Smooth muscle cell (in vitro differentiated cells): ENCODE data around the gene NEIL1. TPM values are rescaled to one million over a fixed set of nuclear protein-coding genes. Genes with fewer than 3 reads are reported as not detected.

Source experiments
- DNase-seq: peaks from one replicate; lab custom pipeline; 2025; ENCODE audit not compliant: unreplicated experiment; lab: John Stamatoyannopoulos, UW
- H2AFZ ChIP-seq: fragments of 200-600 bp; sonication (generic); 2 replicates; pipeline ENCODE4 v1.6.0; 2016; ENCODE audit warnings: antibody characterized with exemption, low read depth, mild to moderate bottlenecking
- H3F3A ChIP-seq: fragments of 200-600 bp; sonication (generic); 2 replicates; pipeline ENCODE4 v1.6.0; 2017; ENCODE audit warnings: antibody characterized with exemption, low read depth
- H3K27ac ChIP-seq: fragments of 200-600 bp; sonication (generic); 2 replicates; pipeline ENCODE4 v1.5.1; 2016; ENCODE audit warnings: low read depth, mild to moderate bottlenecking
- H3K27me3 ChIP-seq: fragments of 200-600 bp; sonication (generic); 2 replicates; pipeline ENCODE4 v1.6.1; 2016; ENCODE audit warnings: low read depth, mild to moderate bottlenecking
- H3K36me3 ChIP-seq: fragments of 200-600 bp; sonication (generic); 2 replicates; pipeline ENCODE4 v1.5.1; 2016; ENCODE audit warnings: low read depth
- H3K4me1 ChIP-seq: fragments of 200-600 bp; sonication (generic); 2 replicates; pipeline ENCODE4 v1.5.1; 2016; ENCODE audit warnings: low read depth
- H3K4me2 ChIP-seq: fragments of 200-600 bp; sonication (generic); 2 replicates; pipeline ENCODE4 v1.6.0; 2016; ENCODE audit warnings: mild to moderate bottlenecking
- H3K4me3 ChIP-seq: fragments of 200-600 bp; sonication (generic); 2 replicates; pipeline ENCODE4 v1.5.1; 2016; ENCODE audit warnings: mild to moderate bottlenecking
- H3K79me2 ChIP-seq: fragments of 200-600 bp; sonication (generic); 2 replicates; pipeline ENCODE4 v1.6.0; 2016; ENCODE audit warnings: low read depth, mild to moderate bottlenecking
- H3K9ac ChIP-seq: fragments of 200-600 bp; sonication (generic); 2 replicates; pipeline ENCODE4 v1.6.0; 2016; ENCODE audit warnings: low read depth
- H3K9me3 ChIP-seq: fragments of 200-600 bp; sonication (generic); replicated peaks from 2 replicates; pipeline ENCODE4 v1.5.1; 2016; ENCODE audit warnings: low read depth
- H4K20me1 ChIP-seq: fragments of 200-600 bp; sonication (generic); 2 replicates; pipeline ENCODE4 v1.6.0; 2016; ENCODE audit warnings: low read depth
- WGBS: methylation state at CpG from one replicate; pipeline ENCODE4 v1.1.7; 2016; ENCODE audit warnings: low lambda C conversion rate; 5-methylcytosine and 5-hydroxymethylcytosine counted together
- polyA plus RNA-seq: library from polyadenylated mRNA; unstranded; fragments of >200 nt; fragmentation: Nextera tagmentation; extraction: Ambion mirVana; gene quantifications from 2 replicates; pipeline ENCODE4 v1.2.1, GENCODE V29; 2016
- total RNA-seq: library from RNA; depleted of rRNA; stranded (reverse); fragments of >200 nt; gene quantifications from 2 replicates; pipeline ENCODE4 v1.2.3, GENCODE V29; 2014
- TF ChIP-seq, protein P1 (sequence below): fragments of 200-600 bp; sonication (generic); IDR thresholded peaks from 2 replicates; pipeline ENCODE4 v1.5.1; 2017; ENCODE audit warnings: borderline replicate concordance, mild to moderate bottlenecking, antibody characterized with exemption; ENCODE audit not compliant: insufficient read depth, poor library complexity, severe bottlenecking

Gene NEIL1
- total and polyA plus RNA-seq, 2 experiments from 2014 or later, result 2.5 to 15.1 TPM

DNA sequence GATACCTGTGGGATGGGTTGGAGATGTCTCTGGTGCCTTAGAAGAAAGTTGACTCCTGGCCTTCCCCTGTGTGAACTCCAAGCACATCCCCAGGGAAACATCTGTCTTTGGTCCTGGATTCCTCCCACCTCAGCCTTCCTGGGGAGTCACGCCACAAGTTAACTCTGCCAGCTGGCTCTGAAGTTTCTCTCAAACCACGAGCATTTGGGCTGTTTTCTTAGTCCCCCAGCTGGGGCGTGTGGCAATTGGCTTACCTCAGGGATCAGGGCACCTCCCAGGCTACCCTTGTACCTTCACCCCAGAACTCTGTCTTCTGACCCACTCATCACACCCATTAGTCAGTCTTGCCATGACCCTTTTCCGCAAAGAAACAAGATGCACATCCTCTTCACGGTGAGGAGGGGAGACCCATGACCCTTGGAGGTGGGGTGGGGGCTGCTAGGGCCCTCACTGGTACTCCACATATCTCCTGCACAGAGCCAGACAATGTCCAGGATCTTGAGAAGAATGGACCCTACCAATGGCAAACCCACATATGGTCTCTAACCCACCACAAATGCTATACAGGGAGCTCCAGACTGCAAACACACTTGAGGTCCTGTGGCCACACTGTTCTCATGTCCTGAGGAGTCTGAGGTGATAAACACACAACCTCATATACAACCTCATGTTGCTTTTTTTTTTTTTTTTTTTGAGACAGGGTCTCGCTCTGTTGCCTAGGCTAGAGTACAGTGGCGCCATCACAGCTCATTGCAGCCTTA, 3.9 kb downstream of the NEIL1 start:
- H3K36me3 ChIP-seq, result no peaks in the 10 kb centered on the region
- DNase-seq, result no peak
- TF ChIP-seq, protein P1, sequence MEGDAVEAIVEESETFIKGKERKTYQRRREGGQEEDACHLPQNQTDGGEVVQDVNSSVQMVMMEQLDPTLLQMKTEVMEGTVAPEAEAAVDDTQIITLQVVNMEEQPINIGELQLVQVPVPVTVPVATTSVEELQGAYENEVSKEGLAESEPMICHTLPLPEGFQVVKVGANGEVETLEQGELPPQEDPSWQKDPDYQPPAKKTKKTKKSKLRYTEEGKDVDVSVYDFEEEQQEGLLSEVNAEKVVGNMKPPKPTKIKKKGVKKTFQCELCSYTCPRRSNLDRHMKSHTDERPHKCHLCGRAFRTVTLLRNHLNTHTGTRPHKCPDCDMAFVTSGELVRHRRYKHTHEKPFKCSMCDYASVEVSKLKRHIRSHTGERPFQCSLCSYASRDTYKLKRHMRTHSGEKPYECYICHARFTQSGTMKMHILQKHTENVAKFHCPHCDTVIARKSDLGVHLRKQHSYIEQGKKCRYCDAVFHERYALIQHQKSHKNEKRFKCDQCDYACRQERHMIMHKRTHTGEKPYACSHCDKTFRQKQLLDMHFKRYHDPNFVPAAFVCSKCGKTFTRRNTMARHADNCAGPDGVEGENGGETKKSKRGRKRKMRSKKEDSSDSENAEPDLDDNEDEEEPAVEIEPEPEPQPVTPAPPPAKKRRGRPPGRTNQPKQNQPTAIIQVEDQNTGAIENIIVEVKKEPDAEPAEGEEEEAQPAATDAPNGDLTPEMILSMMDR, result no peak
- no peak overlapping the region for H3K4me3 ChIP-seq
- no peak overlapping the region for H2AFZ ChIP-seq
- H3K27me3 ChIP-seq, result no peaks in the 10 kb centered on the region
- no peak overlapping the region for H3K9ac ChIP-seq
- no peaks in the 10 kb centered on the region for H3F3A ChIP-seq
- no peaks in the 10 kb centered on the region for H3K79me2 ChIP-seq
- no peaks in the 10 kb centered on the region for H4K20me1 ChIP-seq
- 92% methylated on average over 7 of the region's 7 CpGs for WGBS
- H3K4me2 ChIP-seq, result no peak overlapping the region
- no peak overlapping the region for H3K27ac ChIP-seq
- H3K4me1 ChIP-seq, result peaks cover 6% of the 10 kb centered on the region
- H3K9me3 ChIP-seq, result no peaks in the 10 kb centered on the region

DNA sequence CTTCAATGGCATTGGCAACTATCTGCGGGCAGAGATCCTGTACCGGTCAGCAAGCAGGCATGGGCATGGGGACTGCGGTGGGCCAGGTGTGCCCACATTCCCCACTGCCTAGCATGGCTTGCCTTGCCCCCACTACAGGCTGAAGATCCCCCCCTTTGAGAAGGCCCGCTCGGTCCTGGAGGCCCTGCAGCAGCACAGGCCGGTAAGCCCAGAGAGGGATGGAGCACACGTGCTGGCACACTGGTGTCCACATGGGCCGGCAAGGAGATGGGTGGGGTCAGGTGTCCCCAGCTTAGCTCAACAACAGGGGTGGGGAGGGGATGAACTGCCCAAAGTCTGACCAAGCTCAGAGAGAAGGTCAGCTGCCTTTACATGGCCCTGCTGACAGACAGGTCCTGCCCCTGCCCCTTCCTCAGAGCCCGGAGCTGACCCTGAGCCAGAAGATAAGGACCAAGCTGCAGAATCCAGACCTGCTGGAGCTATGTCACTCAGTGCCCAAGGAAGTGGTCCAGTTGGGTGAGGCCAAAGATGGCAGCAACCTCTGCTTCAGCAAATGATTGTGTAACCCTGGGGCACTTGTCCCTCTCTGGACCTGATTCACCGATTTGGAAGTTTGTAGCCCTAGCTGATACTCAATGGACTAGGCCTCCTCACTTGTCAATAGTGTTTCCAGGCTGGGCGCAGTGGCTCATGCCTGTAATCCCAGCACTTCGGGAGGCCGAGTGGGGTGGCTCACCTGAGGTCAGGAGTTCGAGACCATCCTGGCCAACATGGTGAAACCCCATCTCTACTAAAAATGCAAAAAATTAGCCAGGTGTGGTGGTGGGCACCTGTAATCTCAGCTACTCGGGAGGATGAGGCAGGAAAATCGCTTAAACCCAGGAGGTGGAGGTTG, 5.6 kb downstream of the NEIL1 start:
- H3K9ac ChIP-seq, result no peak overlapping the region
- no peak overlapping the region for H2AFZ ChIP-seq
- H4K20me1 ChIP-seq, result no peaks in the 10 kb centered on the region
- no peak overlapping the region for H3K27ac ChIP-seq
- H3F3A ChIP-seq, result no peaks in the 10 kb centered on the region
- 94% methylated on average over 16 of the region's 16 CpGs for WGBS
- H3K79me2 ChIP-seq, result no peaks in the 10 kb centered on the region
- H3K36me3 ChIP-seq, result no peaks in the 10 kb centered on the region
- peaks cover 6% of the 10 kb centered on the region for H3K4me1 ChIP-seq
- no peak overlapping the region for H3K4me2 ChIP-seq
- H3K9me3 ChIP-seq, result no peaks in the 10 kb centered on the region
- no peak for DNase-seq
- H3K27me3 ChIP-seq, result no peaks in the 10 kb centered on the region
- TF ChIP-seq, protein P1, result no peak
- H3K4me3 ChIP-seq, result no peak overlapping the region

DNA sequence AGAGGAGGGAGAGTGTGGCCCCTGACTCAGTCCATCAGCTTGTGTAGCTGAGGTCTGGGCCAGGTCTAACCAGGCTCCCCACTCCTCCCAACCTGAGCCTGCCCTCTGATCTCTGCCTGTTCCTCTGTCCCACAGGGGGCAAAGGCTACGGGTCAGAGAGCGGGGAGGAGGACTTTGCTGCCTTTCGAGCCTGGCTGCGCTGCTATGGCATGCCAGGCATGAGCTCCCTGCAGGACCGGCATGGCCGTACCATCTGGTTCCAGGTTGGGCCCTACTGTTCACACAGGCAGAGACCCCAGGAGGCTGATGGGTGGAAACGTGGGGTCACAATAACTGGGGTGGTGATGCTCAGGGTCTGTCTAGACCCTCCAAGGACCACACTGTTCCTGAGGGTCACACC, 6.8 kb downstream of the NEIL1 start:
- 97% methylated on average over 7 of the region's 7 CpGs for WGBS
- DNase-seq, result no peak

More for the DNA sequence above, 6.8 kb downstream of the NEIL1 start:
- Histone ChIP-seq H2AFZ (no peak overlapping the region), H3K9ac (no peak overlapping the region), H4K20me1 (no peaks in the 10 kb centered on the region), H3K9me3 (no peaks in the 10 kb centered on the region), H3K27ac (no peak overlapping the region), H3K27me3 (no peaks in the 10 kb centered on the region), H3K79me2 (no peaks in the 10 kb centered on the region), H3K4me1 (peaks cover 4% of the 10 kb centered on the region), H3K36me3 (no peaks in the 10 kb centered on the region), H3F3A (no peaks in the 10 kb centered on the region), H3K4me3 (no peak overlapping the region), H3K4me2 (no peak overlapping the region)
- TF ChIP-seq, protein P1, result no peak
